ENCODE results near the gene CPZ. TPM values are rescaled to one million over a fixed set of nuclear protein-coding genes. Genes with fewer than 3 reads are reported as not detected.

CPZ gene
- polyA plus RNA-seq, 3 donors = not detected

DNA sequence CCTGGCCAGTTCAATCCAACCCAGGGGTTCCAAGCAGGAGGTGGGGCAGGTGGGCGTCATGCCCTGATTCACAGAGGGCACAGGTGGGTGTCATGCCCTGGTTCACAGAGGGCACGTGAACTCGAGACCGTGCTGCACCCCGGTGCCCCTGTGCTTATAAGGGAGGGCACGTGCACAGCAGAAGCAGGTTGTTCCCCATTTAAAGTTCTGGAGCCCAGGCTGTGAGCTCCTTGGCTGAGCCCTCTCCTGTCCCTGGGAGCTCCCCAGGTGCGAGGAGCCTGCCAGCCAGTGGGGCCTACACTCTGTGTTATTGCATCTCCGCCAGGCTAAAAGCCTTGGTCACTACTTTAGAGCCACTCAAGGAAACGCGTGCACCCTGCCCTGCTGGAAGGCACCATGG, 3.2 kb upstream of the CPZ start:
- TF ChIP-seq, protein P1, sequence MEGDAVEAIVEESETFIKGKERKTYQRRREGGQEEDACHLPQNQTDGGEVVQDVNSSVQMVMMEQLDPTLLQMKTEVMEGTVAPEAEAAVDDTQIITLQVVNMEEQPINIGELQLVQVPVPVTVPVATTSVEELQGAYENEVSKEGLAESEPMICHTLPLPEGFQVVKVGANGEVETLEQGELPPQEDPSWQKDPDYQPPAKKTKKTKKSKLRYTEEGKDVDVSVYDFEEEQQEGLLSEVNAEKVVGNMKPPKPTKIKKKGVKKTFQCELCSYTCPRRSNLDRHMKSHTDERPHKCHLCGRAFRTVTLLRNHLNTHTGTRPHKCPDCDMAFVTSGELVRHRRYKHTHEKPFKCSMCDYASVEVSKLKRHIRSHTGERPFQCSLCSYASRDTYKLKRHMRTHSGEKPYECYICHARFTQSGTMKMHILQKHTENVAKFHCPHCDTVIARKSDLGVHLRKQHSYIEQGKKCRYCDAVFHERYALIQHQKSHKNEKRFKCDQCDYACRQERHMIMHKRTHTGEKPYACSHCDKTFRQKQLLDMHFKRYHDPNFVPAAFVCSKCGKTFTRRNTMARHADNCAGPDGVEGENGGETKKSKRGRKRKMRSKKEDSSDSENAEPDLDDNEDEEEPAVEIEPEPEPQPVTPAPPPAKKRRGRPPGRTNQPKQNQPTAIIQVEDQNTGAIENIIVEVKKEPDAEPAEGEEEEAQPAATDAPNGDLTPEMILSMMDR (IDR thresholded peaks at IDR 0.05) = no peak
- Mint-ChIP-seq H3K4me3 (no peak overlapping the region), H3K27ac (no peak overlapping the region), H3K36me3 (no peaks in the 10 kb centered on the region), H3K9me3 (peaks cover 0 to 5% (median 0%) of the 10 kb centered on the region in 7 donors), H3K4me1 (no peaks in the 10 kb centered on the region), H3K27me3 (ENCODE audit: low read depth in 3 of 3) (peaks cover 31 to 47% (median 38%) of the 10 kb centered on the region in 3 donors)
- 83% methylated on average over 10 of the region's 10 CpGs for WGBS (ENCODE audit: insufficient coverage)
- H3K9ac ChIP-seq (ENCODE audit: insufficient read depth, low read length, poor library complexity, severe bottlenecking) = no peak overlapping the region
- H3K4me1 ChIP-seq (ENCODE audit: control insufficient read depth in 1 of 2, insufficient read depth in 2 of 2, low read length in 2 of 2) = no peaks in the 10 kb centered on the region
- H3K27ac ChIP-seq (ENCODE audit: low read depth in 1 of 2, low read length in 2 of 2) = no peak overlapping the region
- H4K20me1 ChIP-seq (ENCODE audit: insufficient read depth, low read length) = no peaks in the 10 kb centered on the region
- DNase-seq = no peak
- intact Hi-C loops (cut with micrococcal nuclease) = no loop called here
- H3K4me2 ChIP-seq (replicated peaks; ENCODE audit: extremely low read depth, low read length, poor library complexity, severe bottlenecking) = no peak overlapping the region
- no peaks in the 10 kb centered on the region for H3K79me2 ChIP-seq (ENCODE audit: insufficient read depth, low read length)
- H2AFZ ChIP-seq (ENCODE audit: insufficient read depth, low read depth, low read length, poor library complexity, severe bottlenecking) = no peak overlapping the region
- H3K36me3 ChIP-seq (replicated peaks in 1 of 2; ENCODE audit: control insufficient read depth in 1 of 2, insufficient read depth in 2 of 2, low read length in 2 of 2) = no peaks in the 10 kb centered on the region
- no peak overlapping the region for H3K4me3 ChIP-seq (replicated peaks in 1 of 3; ENCODE audit: low read depth in 2 of 3, low read length in 3 of 3)
- peaks cover 2 to 29% of the 10 kb centered on the region in 2 donors for H3K27me3 ChIP-seq (ENCODE audit: control insufficient read depth in 2 of 2, insufficient read depth in 2 of 2, low read length in 2 of 2)
- no peaks in the 10 kb centered on the region for H3K9me3 ChIP-seq (replicated peaks in 1 of 2; ENCODE audit: control insufficient read depth in 1 of 2, insufficient read depth in 1 of 2, low read length in 2 of 2)

DNA sequence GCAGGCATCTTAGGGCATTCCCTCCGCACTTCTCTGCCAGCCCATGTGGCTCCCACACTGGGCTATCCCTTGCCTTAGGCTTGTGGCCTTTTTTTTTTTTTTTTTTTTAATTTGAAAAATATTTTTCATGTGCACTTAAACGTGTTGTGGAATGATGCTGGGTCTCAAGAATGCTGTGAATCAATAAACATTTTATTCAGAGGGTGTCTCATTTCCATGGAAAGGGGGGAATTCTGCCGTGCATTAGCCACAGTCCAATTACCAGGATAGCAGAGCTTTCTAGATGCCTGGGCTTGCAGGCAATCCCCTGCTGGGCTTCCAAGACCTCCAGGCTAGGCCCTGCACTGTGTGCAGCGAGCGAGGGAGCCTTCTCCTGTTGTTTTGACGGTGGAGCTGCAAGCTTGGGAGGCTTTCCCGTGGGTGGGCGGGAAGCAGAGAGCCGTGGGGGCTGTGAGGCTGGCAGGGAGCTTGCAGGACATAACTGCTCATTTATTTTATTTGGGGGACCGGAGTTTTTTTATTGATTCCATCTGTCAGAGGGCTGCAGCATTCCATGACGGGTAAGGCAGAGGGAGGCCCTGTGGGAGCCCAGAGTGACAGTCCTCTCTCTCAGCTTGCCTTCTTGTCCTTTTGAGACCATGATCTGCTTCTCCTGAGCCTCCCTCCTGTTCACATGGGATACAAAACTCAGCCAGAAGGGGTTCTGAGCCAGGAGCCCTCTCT, 2.6 kb upstream of the CPZ start:
- Histone ChIP-seq H3K36me3 (replicated peaks in 1 of 2; ENCODE audit: control insufficient read depth in 1 of 2, insufficient read depth in 2 of 2, low read length in 2 of 2) (no peaks in the 10 kb centered on the region), H3K9ac (ENCODE audit: insufficient read depth, low read length, poor library complexity, severe bottlenecking) (no peak overlapping the region), H3K27ac (ENCODE audit: low read depth in 1 of 2, low read length in 2 of 2) (no peak overlapping the region), H3K79me2 (ENCODE audit: insufficient read depth, low read length) (no peaks in the 10 kb centered on the region), H3K4me2 (replicated peaks; ENCODE audit: extremely low read depth, low read length, poor library complexity, severe bottlenecking) (no peak overlapping the region), H3K4me3 (replicated peaks in 1 of 3; ENCODE audit: low read depth in 2 of 3, low read length in 3 of 3) (no peak overlapping the region), H4K20me1 (ENCODE audit: insufficient read depth, low read length) (no peaks in the 10 kb centered on the region), H3K27me3 (ENCODE audit: control insufficient read depth in 2 of 2, insufficient read depth in 2 of 2, low read length in 2 of 2) (peaks cover 2 to 29% of the 10 kb centered on the region in 2 donors), H3K4me1 (ENCODE audit: control insufficient read depth in 1 of 2, insufficient read depth in 2 of 2, low read length in 2 of 2) (no peaks in the 10 kb centered on the region), H2AFZ (ENCODE audit: insufficient read depth, low read depth, low read length, poor library complexity, severe bottlenecking) (no peak overlapping the region), H3K9me3 (replicated peaks in 1 of 2; ENCODE audit: control insufficient read depth in 1 of 2, insufficient read depth in 1 of 2, low read length in 2 of 2) (no peaks in the 10 kb centered on the region)
- Mint-ChIP-seq H3K4me1 (no peaks in the 10 kb centered on the region), H3K36me3 (no peaks in the 10 kb centered on the region), H3K27ac (no peak overlapping the region), H3K27me3 (ENCODE audit: low read depth in 3 of 3) (peaks cover 31 to 48% (median 39%) of the 10 kb centered on the region in 3 donors), H3K4me3 (no peak overlapping the region), H3K9me3 (peaks cover 0 to 5% (median 0%) of the 10 kb centered on the region in 7 donors)
- WGBS (ENCODE audit: insufficient coverage) = 66% methylated on average over 9 of the region's 11 CpGs
- TF ChIP-seq, protein P1 (IDR thresholded peaks at IDR 0.05) = no peak
- DNase-seq = no peak
- intact Hi-C loops (cut with micrococcal nuclease) = no loop called here
